Right atrium auricular region (tissue), 2 donors: ENCODE results near the gene CABLES1. TPM values are rescaled to one million over a fixed set of nuclear protein-coding genes. Genes with fewer than 3 reads are reported as not detected.
"Not testable (repeated sequence)": the region's sequence is repeated elsewhere in the genome, so short reads cannot be mapped to it uniquely, and the experiment has no call there.

Experiments
- DNase-seq: peaks from one replicate; pipeline ENCODE4 v3.0.0-alpha.2; 2019; ENCODE audit warnings: low spot score
- H3K27ac ChIP-seq, 2 donors: fragments of 200-600 bp; sonication (generic); 1 replicate in 1 of 2; 2 replicates in 1 of 2; pipeline ENCODE4 v1.5.1; 2016 to 2019
- H3K27me3 ChIP-seq, 2 donors: fragments of 200-600 bp; sonication (generic); one replicate each; pipeline versions ENCODE4 v1.5.1 to v1.6.0; 2017 to 2019
- H3K36me3 ChIP-seq: fragments of 200-600 bp; sonication (generic); one replicate; pipeline ENCODE4 v1.5.1; 2016
- H3K4me1 ChIP-seq, 2 donors: fragments of 200-600 bp; sonication (generic); one replicate each; pipeline versions ENCODE4 v1.5.1 to v1.6.0; 2017 to 2019
- H3K4me3 ChIP-seq, 2 donors: fragments of 200-600 bp; sonication (generic); 1 replicate in 1 of 2; 2 replicates in 1 of 2; pipeline ENCODE4 v1.5.1; 2017 to 2019; ENCODE audit warnings: mild to moderate bottlenecking in 1 of 2, moderate library complexity in 1 of 2
- H3K9me3 ChIP-seq, 2 donors: fragments of 200-600 bp; sonication (generic); one replicate each; pipeline ENCODE4 v1.5.1; 2019
- CTCF ChIP-seq, 2 donors: fragments of 200-600 bp; sonication (generic); IDR thresholded peaks; one replicate each; pipeline ENCODE4 v1.5.1; 2019; ENCODE audit warnings: antibody characterized with exemption in 2 of 2
- total RNA-seq, 2 donors: library from RNA; depleted of rRNA; stranded (reverse); fragments of >200 nt; gene quantifications; one replicate each; pipeline ENCODE4 v1.1.0, GENCODE V29; 2016

Gene CABLES1
- total RNA-seq, 2 donors from 2014 or later, result 5.4 to 6.9 TPM

GRCh38 chr18:23283916-23284430, 148.7 kb downstream of the CABLES1 start:
- no peak for TF ChIP-seq CTCF (IDR thresholded peaks at IDR 0.05)
- no peak for DNase-seq
- H3K27ac ChIP-seq, result no peak overlapping the region

DNA sequence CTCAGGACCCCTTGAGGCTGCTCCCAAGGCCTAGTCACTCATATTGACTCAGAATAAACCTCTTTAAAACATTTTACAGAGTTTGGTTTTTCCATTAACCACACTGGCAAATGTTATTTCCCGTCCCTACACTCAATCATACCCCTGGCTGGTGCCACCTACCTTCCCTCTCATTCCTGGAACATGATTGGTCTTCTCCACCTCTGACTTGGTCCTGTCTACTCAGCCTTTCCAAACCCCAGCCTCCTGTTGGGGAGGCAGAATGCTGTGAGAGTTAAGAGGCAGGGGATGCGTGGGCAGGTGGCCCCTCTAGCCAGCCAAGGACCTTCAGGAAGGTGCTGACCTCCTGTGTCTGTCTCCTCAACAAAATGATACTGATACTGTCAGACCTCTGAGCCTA, 149.3 kb downstream of the CABLES1 start:
- Histone ChIP-seq H3K27ac (no peak overlapping the region), H3K27me3 (no peaks in the 10 kb centered on the region), H3K36me3 (no peaks in the 10 kb centered on the region), H3K4me1 (no peaks in the 10 kb centered on the region), H3K4me3 (no peak overlapping the region), H3K9me3 (no peaks in the 10 kb centered on the region)
- no peak for DNase-seq
- TF ChIP-seq CTCF (IDR thresholded peaks at IDR 0.05), result no peak

More at GRCh38 chr18:23283916-23284430, 148.7 kb downstream of the CABLES1 start:
- Histone ChIP-seq H3K9me3 (no peaks in the 10 kb centered on the region), H3K4me1 (no peaks in the 10 kb centered on the region), H3K27me3 (no peaks in the 10 kb centered on the region), H3K36me3 (no peaks in the 10 kb centered on the region), H3K4me3 (no peak overlapping the region)

DNA sequence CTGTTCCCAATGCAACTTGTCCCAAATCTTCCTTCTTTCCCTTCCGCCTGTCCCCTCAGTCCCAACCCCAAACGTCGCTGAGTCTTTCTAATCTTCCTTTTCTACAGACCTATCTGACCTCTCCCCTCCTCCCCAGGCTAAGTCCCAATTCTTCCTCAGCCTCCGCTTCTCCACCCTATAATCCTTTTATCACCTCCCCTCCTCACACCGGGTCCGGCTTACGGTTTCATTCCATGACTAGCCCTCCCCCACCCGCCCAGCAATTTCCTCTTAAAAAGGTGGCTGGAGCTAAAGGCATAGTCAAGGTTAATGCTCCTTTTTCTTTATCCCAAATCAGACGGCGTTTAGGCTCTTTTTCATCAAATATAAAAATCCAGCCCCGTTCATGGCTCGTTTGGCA, 150.3 kb downstream of the CABLES1 start:
- not testable (repeated sequence) for H3K4me3 ChIP-seq, DNase-seq, H3K9me3 ChIP-seq, H3K27ac ChIP-seq, H3K36me3 ChIP-seq, H3K4me1 ChIP-seq, H3K27me3 ChIP-seq

DNA sequence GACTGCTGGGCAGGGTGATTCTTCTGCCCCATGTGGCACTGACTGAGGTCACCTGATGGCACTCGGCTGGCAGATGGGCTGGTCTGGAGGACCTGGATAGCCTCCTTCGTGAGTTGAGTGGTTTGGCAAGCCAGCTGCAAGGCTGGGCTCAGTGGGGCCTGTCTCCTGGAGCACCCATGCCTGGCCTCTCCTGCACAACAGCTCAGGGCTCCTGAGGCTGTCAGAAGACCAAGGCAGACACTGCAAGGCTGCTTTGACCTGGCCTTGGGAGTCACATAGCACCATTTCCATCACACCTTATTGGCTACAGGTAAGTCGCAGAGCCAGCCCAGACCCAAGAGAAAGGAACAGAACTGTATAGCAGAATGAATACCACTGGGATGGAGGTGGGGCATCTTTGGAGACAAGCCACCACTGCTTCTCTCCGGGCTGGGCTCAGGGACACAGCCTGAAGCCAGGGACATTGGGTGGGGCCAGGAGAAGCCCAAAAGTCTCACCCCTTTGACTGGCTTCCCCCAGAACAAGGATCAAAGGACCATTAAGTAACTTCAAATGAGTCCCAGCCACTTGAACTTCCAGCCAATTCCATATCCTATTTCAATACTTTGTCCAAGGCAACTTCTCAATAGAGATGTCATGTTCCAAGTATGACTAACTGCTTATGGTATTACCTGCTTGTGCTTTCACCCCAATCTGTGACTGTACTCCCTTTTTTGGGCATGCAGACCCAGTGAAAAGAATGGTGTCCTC, 156.3 kb downstream of the CABLES1 start:
- TF ChIP-seq CTCF (IDR thresholded peaks at IDR 0.05), result no peak
- no peak for DNase-seq
- no peaks in the 10 kb centered on the region for H3K4me1 ChIP-seq
- H3K9me3 ChIP-seq, result no peaks in the 10 kb centered on the region
- no peaks in the 10 kb centered on the region for H3K36me3 ChIP-seq
- no peak overlapping the region for H3K27ac ChIP-seq
- H3K4me3 ChIP-seq, result no peak overlapping the region
- H3K27me3 ChIP-seq, result no peaks in the 10 kb centered on the region

GRCh38 chr18:23300231-23300805, 165.0 kb downstream of the CABLES1 start:
- Histone ChIP-seq H3K27me3 (no peaks in the 10 kb centered on the region), H3K9me3 (no peaks in the 10 kb centered on the region), H3K27ac (no peak overlapping the region), H3K4me1 (no peaks in the 10 kb centered on the region), H3K36me3 (no peaks in the 10 kb centered on the region), H3K4me3 (no peak overlapping the region)
- TF ChIP-seq CTCF (IDR thresholded peaks at IDR 0.05), result no peak
- no peak for DNase-seq

- no peak for DNase-seq
- no peaks in the 10 kb centered on the region for H3K27me3 ChIP-seq
- H3K4me1 ChIP-seq, result no peaks in the 10 kb centered on the region
- no peak overlapping the region for H3K27ac ChIP-seq
- TF ChIP-seq CTCF (IDR thresholded peaks at IDR 0.05), result no peak
- no peaks in the 10 kb centered on the region for H3K9me3 ChIP-seq
- H3K36me3 ChIP-seq, result no peaks in the 10 kb centered on the region
- no peak overlapping the region for H3K4me3 ChIP-seq
Observed at GRCh38 chr18:23301972-23302371, 166.7 kb downstream of the CABLES1 start.
